Measurements from ENCODE around the gene DEDD2. TPM values are rescaled to one million over a fixed set of nuclear protein-coding genes. Genes with fewer than 3 reads are reported as not detected.
A peak's percentile ranks its signal among the peaks of the same experiment; 100 is the strongest.

The DEDD2 gene
- total and polyA plus RNA-seq, 10 of the 15 experiments (the other 5 are each of a cell fraction or from before 2014, with no cell fraction given), result 2.5 to 24.7 (median 17.6) TPM

- Histone ChIP-seq H3K79me2 (ENCODE audit: control insufficient read depth, insufficient read depth, low read length) (no peaks in the 10 kb centered on the region), H3K4me2 (ENCODE audit: control insufficient read depth, insufficient read depth) (no peak overlapping the region), H3K36me3 (ENCODE audit: control insufficient read depth in 2 of 2, insufficient read depth in 2 of 2, low read length in 1 of 2) (no peaks in the 10 kb centered on the region), H3K9me3 (replicated peaks; ENCODE audit: control insufficient read depth, insufficient read depth, low read length) (no peaks in the 10 kb centered on the region), H3K27me3 (replicated peaks in 1 of 2; ENCODE audit: control insufficient read depth in 2 of 2, insufficient read depth in 2 of 2, low read length in 1 of 2) (no peaks in the 10 kb centered on the region), H3K9ac (ENCODE audit: control insufficient read depth, insufficient read depth, low read length) (no peak overlapping the region), H3K4me1 (ENCODE audit: control insufficient read depth, insufficient read depth, low read length) (peaks cover 11% of the 10 kb centered on the region), H3K27ac (ENCODE audit: control insufficient read depth, insufficient read depth) (no peak overlapping the region), H4K20me1 (ENCODE audit: control insufficient read depth, insufficient read depth) (no peaks in the 10 kb centered on the region), H2AFZ (ENCODE audit: control insufficient read depth, low read depth, low read length) (no peak overlapping the region), H3K4me3 (no peak overlapping the region)
- intact Hi-C loops (cut with micrococcal nuclease; ENCODE audit: unreplicated experiment) (no loop called here), in situ Hi-C loops (cut with MboI) (loop anchor here (5.0 kb wide), 1 partner anchor 81 kb away; no protein-coding TSS in a partner anchor)
- no peak for DNase-seq (ENCODE audit: low read depth, low spot score)
- ChIA-PET CTCF (interaction anchor here (0.9 to 7.4 kb wide), 3 partner anchors 56 to 91 kb away, joined by 4 to 51 read pairs (median 6); partner anchors contain the start of gene POU2F2), RAD21 (ENCODE audit: unreplicated experiment) (interaction anchor here (1.3 kb wide), 2 partner anchors 28 to 54 kb away, joined by 3 read pairs; partner anchors contain the start of gene GSK3A), SMC1A (ENCODE audit: uncharacterized antibody, unreplicated experiment) (interaction anchor here (0.8 to 0.9 kb wide), 2 partner anchors 9 to 11 kb away, joined by 3 read pairs; no protein-coding TSS in a partner anchor), POLR2A (interaction anchor here (0.9 kb wide), 1 partner anchor 56 kb away, joined by 3 read pairs; no protein-coding TSS in a partner anchor)
- TF ChIP-seq ETV6 (conservative IDR thresholded peaks at IDR 0.05 in 1 of 2, IDR thresholded peaks at IDR 0.05 in 1 of 2; ENCODE audit: borderline replicate concordance in 1 of 2, low read depth in 1 of 2) (peak in 1 of 2 experiments; percentile 44; a peak in 1 of 4 replicates), RB1 (IDR thresholded peaks at IDR 0.05; ENCODE audit: borderline replicate concordance) (no peak)
- FAIRE-seq, result no peak
- no peak for ATAC-seq
- 0% methylated on average over 1 of the region's 1 CpG for WGBS (ENCODE audit: insufficient coverage, insufficient replicate concordance, low lambda C conversion rate, missing lambda C conversion rate)
- no TSS peak for BruUV-seq (replicated peaks)
These were observed 28.8 kb downstream of the DEDD2 start for GRCh38 chr19:42188665-42189064.

GRCh38 chr19:42185277-42185676 is 32.2 kb downstream of the DEDD2 start:
- Histone ChIP-seq H3K27ac (ENCODE audit: control insufficient read depth, insufficient read depth) (no peak overlapping the region), H2AFZ (ENCODE audit: control insufficient read depth, low read depth, low read length) (peak overlapping the region; percentile 25; the same call in 1 of the 2 replicates), H3K27me3 (replicated peaks in 1 of 2; ENCODE audit: control insufficient read depth in 2 of 2, insufficient read depth in 2 of 2, low read length in 1 of 2) (no peaks in the 10 kb centered on the region), H3K9ac (ENCODE audit: control insufficient read depth, insufficient read depth, low read length) (no peak overlapping the region), H3K79me2 (ENCODE audit: control insufficient read depth, insufficient read depth, low read length) (no peaks in the 10 kb centered on the region), H3K4me2 (ENCODE audit: control insufficient read depth, insufficient read depth) (no peak overlapping the region), H3K4me1 (ENCODE audit: control insufficient read depth, insufficient read depth, low read length) (peaks cover 11% of the 10 kb centered on the region), H3K4me3 (no peak overlapping the region), H4K20me1 (ENCODE audit: control insufficient read depth, insufficient read depth) (no peaks in the 10 kb centered on the region), H3K9me3 (replicated peaks; ENCODE audit: control insufficient read depth, insufficient read depth, low read length) (no peaks in the 10 kb centered on the region), H3K36me3 (ENCODE audit: control insufficient read depth in 2 of 2, insufficient read depth in 2 of 2, low read length in 1 of 2) (no peaks in the 10 kb centered on the region)
- TF ChIP-seq, protein P1, sequence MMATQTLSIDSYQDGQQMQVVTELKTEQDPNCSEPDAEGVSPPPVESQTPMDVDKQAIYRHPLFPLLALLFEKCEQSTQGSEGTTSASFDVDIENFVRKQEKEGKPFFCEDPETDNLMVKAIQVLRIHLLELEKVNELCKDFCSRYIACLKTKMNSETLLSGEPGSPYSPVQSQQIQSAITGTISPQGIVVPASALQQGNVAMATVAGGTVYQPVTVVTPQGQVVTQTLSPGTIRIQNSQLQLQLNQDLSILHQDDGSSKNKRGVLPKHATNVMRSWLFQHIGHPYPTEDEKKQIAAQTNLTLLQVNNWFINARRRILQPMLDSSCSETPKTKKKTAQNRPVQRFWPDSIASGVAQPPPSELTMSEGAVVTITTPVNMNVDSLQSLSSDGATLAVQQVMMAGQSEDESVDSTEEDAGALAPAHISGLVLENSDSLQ (IDR thresholded peaks at IDR 0.05), result no peak
- no peak for TF ChIP-seq EZH2 (IDR thresholded peaks at IDR 0.05; ENCODE audit: borderline replicate concordance, control insufficient read depth, low read depth, low read length)
- peak; percentile 19; the same call in 1 of the 2 replicates for TF ChIP-seq RUNX3 (IDR thresholded peaks at IDR 0.05; ENCODE audit: low read length)
- no peak for TF ChIP-seq ZNF274 (IDR thresholded peaks at IDR 0.05; ENCODE audit: insufficient read depth, insufficient read length)
- no peak for TF ChIP-seq NRF1 (conservative IDR thresholded peaks at IDR 0.05; ENCODE audit: low read depth, low read length)
- BruUV-seq (replicated peaks), result no TSS peak
- intact Hi-C loops (cut with micrococcal nuclease; ENCODE audit: unreplicated experiment), result no loop called here
- FAIRE-seq (no peak), DNase-seq (ENCODE audit: low read depth, low spot score) (no peak), ATAC-seq (peak; percentile 42)
- SMC1A ChIA-PET (ENCODE audit: uncharacterized antibody, unreplicated experiment), result interaction anchor here (0.7 to 6.1 kb wide), 7 partner anchors 20 to 94 kb away, joined by 3 to 52 read pairs (median 4); partner anchors contain the start of gene POU2F2
- POLR2A ChIA-PET, result interaction anchor here (0.9 kb wide), 1 partner anchor 53 kb away, joined by 4 read pairs; the partner anchor contains the start of gene POU2F2
- CTCF ChIA-PET, result interaction anchor here (0.6 to 7.4 kb wide), 19 partner anchors 10 to 1353 kb away, joined by 3 to 71 read pairs (median 4); partner anchors contain the start of genes GSK3A and POU2F2
- in situ Hi-C loops (cut with MboI), result loop anchor here (5.0 kb wide), 1 partner anchor 78 kb away; no protein-coding TSS in a partner anchor
- RAD21 ChIA-PET (ENCODE audit: unreplicated experiment), result interaction anchor here (0.9 to 2.7 kb wide), 5 partner anchors 46 to 77 kb away, joined by 3 to 14 read pairs (median 3); no protein-coding TSS in a partner anchor

Data from GM12878 (cell line).